Measurements from ENCODE around the gene RIPOR3. TPM values are rescaled to one million over a fixed set of nuclear protein-coding genes. Genes with fewer than 3 reads are reported as not detected.
"Not testable (repeated sequence)": the region's sequence is repeated elsewhere in the genome, so short reads cannot be mapped to it uniquely, and the experiment has no call there.

Gene RIPOR3
- total RNA-seq, 3 donors from 2014 or later (not counting 1 experiment from before 2014, with no cell fraction given) = 0.45 TPM; not detected in 2

DNA sequence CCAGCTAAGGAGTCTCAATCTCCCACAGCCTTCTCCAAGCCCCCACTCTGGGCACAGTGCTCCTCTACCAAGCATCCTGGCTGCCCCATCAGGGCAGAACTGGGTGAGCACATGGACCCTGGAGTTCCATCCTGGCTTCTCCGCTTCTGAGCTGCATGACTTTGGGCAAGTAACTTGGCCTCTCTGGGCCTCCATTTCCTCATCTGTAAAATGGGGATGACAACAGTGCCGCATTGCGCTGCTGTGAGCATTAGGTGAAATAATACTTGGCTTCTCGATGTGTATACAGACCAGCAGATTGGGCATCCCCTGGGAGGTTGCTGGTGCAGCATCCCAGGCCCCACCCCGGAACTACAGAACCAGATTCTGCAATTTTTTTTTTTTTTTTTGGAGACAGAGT is 8.3 kb upstream of the RIPOR3 start:
- DNase-seq (no peak), ATAC-seq (no peak)
- Mint-ChIP-seq H3K27ac (no peak overlapping the region), H3K36me3 (no peaks in the 10 kb centered on the region), H3K4me3 (no peak overlapping the region), H3K27me3 (ENCODE audit: low read depth in 2 of 2) (peaks cover 8 to 11% of the 10 kb centered on the region in 2 donors), H3K9me3 (no peaks in the 10 kb centered on the region), H3K4me1 (no peaks in the 10 kb centered on the region)
- 93% methylated on average over 5 of the region's 5 CpGs for WGBS (ENCODE audit: insufficient coverage)
- TF ChIP-seq, protein P1, sequence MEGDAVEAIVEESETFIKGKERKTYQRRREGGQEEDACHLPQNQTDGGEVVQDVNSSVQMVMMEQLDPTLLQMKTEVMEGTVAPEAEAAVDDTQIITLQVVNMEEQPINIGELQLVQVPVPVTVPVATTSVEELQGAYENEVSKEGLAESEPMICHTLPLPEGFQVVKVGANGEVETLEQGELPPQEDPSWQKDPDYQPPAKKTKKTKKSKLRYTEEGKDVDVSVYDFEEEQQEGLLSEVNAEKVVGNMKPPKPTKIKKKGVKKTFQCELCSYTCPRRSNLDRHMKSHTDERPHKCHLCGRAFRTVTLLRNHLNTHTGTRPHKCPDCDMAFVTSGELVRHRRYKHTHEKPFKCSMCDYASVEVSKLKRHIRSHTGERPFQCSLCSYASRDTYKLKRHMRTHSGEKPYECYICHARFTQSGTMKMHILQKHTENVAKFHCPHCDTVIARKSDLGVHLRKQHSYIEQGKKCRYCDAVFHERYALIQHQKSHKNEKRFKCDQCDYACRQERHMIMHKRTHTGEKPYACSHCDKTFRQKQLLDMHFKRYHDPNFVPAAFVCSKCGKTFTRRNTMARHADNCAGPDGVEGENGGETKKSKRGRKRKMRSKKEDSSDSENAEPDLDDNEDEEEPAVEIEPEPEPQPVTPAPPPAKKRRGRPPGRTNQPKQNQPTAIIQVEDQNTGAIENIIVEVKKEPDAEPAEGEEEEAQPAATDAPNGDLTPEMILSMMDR (IDR thresholded peaks at IDR 0.05) = no peak
- intact Hi-C loops (cut with micrococcal nuclease) = no loop called here
- Histone ChIP-seq H3K4me1 (ENCODE audit: control insufficient read depth, insufficient read depth, low read length) (no peaks in the 10 kb centered on the region), H3K27me3 (ENCODE audit: control insufficient read depth, insufficient read depth, low read length) (no peaks in the 10 kb centered on the region), H3K4me3 (ENCODE audit: low read length) (no peak overlapping the region), H3K27ac (ENCODE audit: low read length) (no peak overlapping the region), H3K9me3 (ENCODE audit: control insufficient read depth, insufficient read depth, low read length) (no peaks in the 10 kb centered on the region), H3K36me3 (ENCODE audit: control insufficient read depth, insufficient read depth, low read length) (no peaks in the 10 kb centered on the region)

DNA sequence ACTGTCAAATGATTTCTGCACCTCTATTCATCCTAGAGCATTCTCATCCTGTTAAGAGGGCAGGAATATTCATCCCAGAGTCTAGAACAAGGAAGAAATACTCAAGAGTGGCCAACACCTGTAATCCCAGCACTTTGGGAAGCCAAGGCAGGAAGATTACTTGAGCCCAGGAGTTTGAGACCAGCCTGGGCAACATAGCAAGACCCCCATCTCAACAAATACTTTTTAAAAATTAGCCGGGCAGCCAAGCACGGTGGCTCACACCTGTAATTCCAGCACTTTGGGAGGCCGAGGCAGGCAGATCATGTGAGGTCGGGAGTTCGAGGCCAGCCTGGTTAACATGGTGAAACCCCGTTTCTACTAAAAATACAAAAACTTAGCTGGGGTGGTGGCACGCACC is 6.9 kb upstream of the RIPOR3 start:
- H3K9me3 Mint-ChIP-seq; intact Hi-C loops (cut with micrococcal nuclease); H3K36me3 Mint-ChIP-seq; H3K9me3 ChIP-seq (ENCODE audit: control insufficient read depth, insufficient read depth, low read length); H3K27ac ChIP-seq (ENCODE audit: low read length); DNase-seq; ATAC-seq; H3K27me3 ChIP-seq (ENCODE audit: control insufficient read depth, insufficient read depth, low read length); H3K27ac Mint-ChIP-seq; H3K4me1 Mint-ChIP-seq; H3K36me3 ChIP-seq (ENCODE audit: control insufficient read depth, insufficient read depth, low read length); H3K4me3 ChIP-seq (ENCODE audit: low read length); H3K4me1 ChIP-seq (ENCODE audit: control insufficient read depth, insufficient read depth, low read length); H3K4me3 Mint-ChIP-seq: not testable (repeated sequence)
- H3K27me3 Mint-ChIP-seq (ENCODE audit: low read depth in 2 of 2) = peaks cover 8 to 15% of the 10 kb centered on the region in 2 donors
- 91% methylated on average over 7 of the region's 7 CpGs for WGBS (ENCODE audit: insufficient coverage)

DNA sequence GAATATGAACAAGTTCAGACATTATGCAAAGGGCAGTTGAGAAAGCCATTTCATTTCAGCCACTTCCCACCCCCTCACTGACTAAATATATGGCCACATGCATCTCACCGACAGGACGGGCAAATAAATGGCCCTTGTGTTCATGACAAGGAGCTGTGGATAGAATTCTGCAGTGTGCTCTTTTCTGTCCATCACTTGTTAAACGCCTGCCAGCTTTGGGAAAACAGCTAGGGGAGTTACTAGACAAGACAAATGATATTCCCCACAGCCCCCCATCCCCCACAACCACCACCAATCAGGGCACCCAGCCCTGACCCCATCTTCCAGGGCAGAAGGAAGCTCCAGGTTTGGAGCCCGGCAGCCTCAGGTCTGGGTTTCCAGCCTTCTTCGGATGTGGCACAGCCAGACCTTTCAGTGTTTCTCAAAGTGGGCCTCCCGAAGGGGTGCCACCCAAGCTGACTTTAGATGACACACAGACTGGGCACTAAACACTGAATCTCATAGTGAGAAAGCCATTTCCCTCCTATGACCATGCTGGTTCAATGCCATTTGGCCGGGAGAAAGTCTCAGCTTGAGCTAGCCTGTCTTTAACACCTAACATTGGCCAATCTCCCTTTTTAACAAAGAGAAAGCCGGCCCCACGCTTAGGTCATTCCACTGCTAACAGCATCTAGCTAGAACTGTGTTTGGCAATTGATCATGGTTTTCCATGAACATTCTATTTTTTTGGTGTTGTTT is 4.0 kb upstream of the RIPOR3 start:
- 88% methylated on average over 9 of the region's 9 CpGs for WGBS (ENCODE audit: insufficient coverage)
- H3K27ac Mint-ChIP-seq = no peak overlapping the region
- intact Hi-C loops (cut with micrococcal nuclease) = no loop called here
- peaks cover 12% of the 10 kb centered on the region for H3K27me3 ChIP-seq (ENCODE audit: control insufficient read depth, insufficient read depth, low read length)
- ATAC-seq (no peak), DNase-seq (no peak)
- no peaks in the 10 kb centered on the region for H3K9me3 Mint-ChIP-seq
- peaks cover 26 to 41% of the 10 kb centered on the region in 2 donors for H3K27me3 Mint-ChIP-seq (ENCODE audit: low read depth in 2 of 2)
- H3K4me1 ChIP-seq (ENCODE audit: control insufficient read depth, insufficient read depth, low read length) = no peaks in the 10 kb centered on the region
- H3K36me3 Mint-ChIP-seq = no peaks in the 10 kb centered on the region
- no peaks in the 10 kb centered on the region for H3K9me3 ChIP-seq (ENCODE audit: control insufficient read depth, insufficient read depth, low read length)
- peaks cover 0 to 4% of the 10 kb centered on the region in 2 donors for H3K4me1 Mint-ChIP-seq
- TF ChIP-seq, protein P1 (IDR thresholded peaks at IDR 0.05) = no peak
- no peak overlapping the region for H3K27ac ChIP-seq (ENCODE audit: low read length)
- H3K4me3 Mint-ChIP-seq = no peak overlapping the region
- no peak overlapping the region for H3K4me3 ChIP-seq (ENCODE audit: low read length)
- H3K36me3 ChIP-seq (ENCODE audit: control insufficient read depth, insufficient read depth, low read length) = no peaks in the 10 kb centered on the region

DNA sequence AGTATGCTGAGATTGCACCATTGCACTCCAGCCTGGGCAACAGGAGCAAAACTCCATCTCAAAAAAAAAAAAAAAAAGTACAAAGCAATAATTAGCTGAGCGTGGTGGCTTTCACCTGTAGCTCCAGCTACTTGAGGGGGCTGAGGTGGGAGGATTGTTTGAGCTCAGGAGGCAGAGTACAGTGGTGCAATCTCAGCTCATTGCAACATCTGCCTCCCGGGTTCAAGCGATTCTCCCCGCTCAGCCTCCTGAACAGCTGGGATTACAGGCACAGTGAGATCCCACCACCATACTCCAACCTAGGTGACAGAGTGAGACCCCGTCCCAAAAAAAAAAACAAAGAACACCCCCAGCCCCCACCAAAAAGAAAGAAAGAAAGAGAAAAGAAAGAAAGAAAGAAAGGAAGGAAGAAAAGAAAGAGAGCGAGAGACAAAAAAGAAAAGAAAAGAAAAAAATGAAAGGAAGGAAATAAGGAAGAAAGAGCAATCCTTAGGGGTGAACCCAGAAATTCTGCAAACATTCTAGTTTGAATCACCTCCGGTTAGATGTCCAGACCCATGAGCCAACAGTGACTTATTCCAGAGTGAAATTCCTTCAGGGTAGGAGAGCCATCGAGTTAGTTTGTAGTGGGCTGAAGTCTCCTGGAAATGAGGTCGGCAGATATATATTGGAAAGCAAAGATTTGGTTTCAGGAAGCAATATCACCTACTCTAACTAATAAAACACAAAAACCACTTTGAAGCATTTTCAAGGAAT is 3.2 kb upstream of the RIPOR3 start:
- intact Hi-C loops (cut with micrococcal nuclease) = no loop called here
- no peaks in the 10 kb centered on the region for H3K4me1 ChIP-seq (ENCODE audit: control insufficient read depth, insufficient read depth, low read length)
- Mint-ChIP-seq H3K36me3 (no peaks in the 10 kb centered on the region), H3K27ac (no peak overlapping the region), H3K9me3 (no peaks in the 10 kb centered on the region), H3K4me1 (peaks cover 0 to 4% of the 10 kb centered on the region in 2 donors), H3K4me3 (no peak overlapping the region), H3K27me3 (ENCODE audit: low read depth in 2 of 2) (peaks cover 31 to 49% of the 10 kb centered on the region in 2 donors)
- peaks cover 14% of the 10 kb centered on the region for H3K27me3 ChIP-seq (ENCODE audit: control insufficient read depth, insufficient read depth, low read length)
- H3K36me3 ChIP-seq (ENCODE audit: control insufficient read depth, insufficient read depth, low read length) = no peaks in the 10 kb centered on the region
- TF ChIP-seq, protein P1 (IDR thresholded peaks at IDR 0.05) = no peak
- DNase-seq (no peak), ATAC-seq (no peak)
- H3K9me3 ChIP-seq (ENCODE audit: control insufficient read depth, insufficient read depth, low read length) = no peaks in the 10 kb centered on the region
- WGBS (ENCODE audit: insufficient coverage) = 91% methylated on average over 4 of the region's 9 CpGs
- H3K27ac ChIP-seq (ENCODE audit: low read length) = no peak overlapping the region
- H3K4me3 ChIP-seq (ENCODE audit: low read length) = no peak overlapping the region

All from natural killer cell (primary cell).